ENCODE results near the gene TTYH3.

Gene TTYH3

DNA sequence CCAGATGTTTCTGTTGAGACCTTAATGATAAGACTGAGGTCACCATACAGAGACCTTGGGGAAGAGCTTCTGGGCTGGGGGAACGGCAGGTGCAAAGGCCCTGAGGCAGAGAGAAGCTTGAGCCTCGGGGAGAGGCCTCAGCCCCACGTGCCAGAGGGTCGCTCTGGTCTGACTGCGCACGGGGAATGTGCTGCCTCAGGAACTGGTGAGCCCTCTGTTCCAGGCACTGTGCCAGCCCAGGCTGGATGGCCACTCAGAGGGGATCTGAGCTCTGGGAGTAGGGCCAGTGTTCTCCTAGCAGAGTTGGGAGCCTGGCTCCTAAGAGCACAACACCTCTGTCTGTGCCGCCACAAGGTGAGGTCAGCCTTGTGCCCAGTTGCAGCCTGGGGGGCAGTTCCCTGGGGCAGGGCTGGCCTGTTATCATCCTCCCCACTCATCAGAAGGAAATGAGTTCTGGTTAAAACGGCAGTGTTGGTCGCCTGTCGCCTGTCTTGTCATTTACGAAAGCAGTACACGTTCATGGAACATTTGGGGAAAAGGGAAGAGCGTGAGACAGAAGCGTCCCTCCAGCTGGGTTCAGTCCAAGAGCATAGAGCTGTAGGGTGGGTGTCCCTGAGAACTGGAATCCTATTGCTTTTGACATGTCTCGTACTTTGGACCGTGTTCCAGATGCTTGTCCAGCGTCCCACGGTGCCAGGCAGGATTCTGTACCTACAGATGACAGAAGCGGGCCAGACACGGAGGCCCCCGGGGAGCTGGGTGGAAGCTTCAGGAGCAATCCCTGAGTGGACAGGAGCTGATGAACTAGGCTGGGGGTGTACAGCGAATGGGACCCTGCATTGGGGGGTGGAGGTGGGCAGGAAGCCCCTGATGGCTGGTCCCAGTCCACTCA lies 4.3 kb downstream of the TTYH3 start:
- no peak for DNase-seq

DNA sequence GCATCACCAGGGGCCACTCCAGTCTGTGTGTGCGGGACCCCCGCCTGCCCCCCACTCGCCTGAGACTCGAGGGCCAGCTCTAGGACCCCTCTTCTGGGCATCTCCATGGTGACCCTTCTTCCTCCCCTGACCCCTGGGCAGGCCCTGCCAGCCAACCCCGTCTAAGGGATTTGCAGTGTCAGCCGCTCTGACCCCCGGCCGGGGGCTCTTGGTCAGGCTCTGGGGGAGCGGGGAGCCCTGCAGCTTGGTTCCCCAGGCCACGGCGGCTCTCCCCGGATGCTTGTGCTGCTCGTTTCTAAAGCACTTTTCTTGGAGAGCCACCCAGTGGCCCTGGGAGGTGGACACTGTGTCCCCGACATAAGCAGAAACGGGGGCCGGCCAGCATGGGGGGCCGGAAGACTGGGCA lies 5.3 kb downstream of the TTYH3 start:
- DNase-seq: no peak

DNA sequence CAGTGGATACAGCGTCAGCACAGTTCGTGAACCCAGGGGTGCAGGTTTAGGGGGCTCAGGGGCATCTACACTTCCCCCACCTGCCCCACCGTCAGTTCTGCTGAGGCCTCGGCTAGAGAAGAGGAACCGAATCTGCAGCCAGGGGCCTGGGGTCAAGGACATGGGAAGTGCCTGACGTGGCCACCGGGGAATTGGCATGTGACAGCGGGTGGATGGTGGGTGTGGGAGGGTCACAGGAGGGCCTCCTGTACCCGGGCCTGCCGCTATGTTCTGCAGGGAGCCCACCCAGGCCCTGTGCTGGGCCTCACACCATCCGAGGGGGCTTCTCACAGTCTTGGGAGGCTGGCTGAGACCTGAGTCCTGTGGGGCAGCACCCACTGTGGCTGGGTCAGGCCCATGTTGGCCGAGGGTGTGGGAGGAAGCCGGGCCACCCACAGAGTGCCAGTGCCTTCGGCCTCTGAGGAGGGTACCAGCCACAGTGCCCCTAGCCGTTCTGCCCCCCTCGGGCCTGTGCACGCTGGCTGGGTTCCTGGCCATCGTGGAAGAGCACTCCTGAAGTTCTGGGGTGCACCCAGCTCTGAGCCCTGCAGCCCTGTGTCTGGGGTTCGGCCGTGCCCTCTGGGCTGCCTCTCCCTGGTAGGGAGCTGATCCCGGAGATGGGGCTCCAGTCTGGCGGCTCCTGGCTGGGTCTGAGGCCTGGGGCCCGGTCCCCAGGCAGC lies 5.9 kb downstream of the TTYH3 start:
- DNase-seq: no peak

DNA sequence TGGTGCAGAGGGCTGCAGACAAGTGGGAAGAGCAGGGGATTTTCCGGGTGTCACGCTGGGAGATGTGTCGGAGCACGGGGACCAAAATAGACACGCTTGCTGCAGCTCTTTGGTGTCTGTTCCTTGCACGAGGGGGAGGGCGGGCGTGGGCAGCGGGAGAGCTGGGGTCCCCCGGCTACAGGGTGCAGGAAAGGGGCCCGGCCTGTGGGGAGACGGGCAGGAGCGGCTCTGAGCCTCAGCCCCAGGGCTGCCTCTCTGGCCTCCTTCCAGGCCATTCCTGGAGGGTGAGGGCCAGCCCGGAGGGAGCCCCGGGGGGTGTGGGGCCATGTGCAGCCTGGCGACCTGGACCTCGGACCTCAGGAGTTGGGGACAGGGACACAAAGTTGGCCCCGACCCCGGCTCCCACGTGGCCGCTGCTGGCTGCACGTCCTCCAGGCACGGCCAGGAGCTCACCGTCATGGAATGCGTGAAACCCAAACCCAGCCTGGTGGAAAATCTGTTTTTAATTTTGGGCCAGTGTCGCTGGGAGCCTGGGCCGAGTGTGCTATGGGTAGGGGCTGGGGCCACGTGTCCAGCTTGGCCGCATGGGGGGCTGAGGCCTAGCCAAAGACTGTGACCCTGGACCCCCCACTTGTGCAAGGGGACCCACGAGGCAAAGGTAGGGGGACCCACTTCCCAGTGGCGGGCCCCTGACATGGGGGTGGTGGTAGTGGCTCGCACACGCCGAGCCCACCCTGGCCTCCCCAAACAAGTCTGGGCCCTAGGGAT lies 6.6 kb downstream of the TTYH3 start:
- no peak for DNase-seq

DNA sequence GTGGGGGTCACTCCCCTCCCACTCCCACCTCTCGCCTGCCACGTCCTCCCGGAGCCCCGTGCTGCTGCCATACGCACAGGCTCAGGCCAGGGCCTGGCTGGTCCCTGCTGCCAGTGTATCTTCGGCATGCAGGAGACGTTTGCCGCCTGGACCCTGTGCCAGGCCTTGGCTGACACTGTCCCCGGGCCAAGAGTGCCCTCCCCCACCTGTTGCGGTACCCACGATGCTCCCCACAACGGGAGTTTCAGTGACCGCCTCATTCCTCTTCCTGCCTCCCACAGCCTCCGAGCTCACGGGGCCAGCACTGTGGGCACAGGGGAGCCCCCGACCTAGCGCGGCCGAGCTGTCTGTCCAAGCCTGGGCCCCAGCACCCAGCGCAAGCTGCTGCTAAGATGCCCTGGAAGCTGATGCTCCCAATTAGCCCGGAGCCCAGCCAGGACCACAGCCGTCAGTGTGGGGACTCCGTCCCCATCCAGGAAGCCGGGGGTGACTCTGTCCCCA lies 7.4 kb downstream of the TTYH3 start:
- DNase-seq: no peak

DNA sequence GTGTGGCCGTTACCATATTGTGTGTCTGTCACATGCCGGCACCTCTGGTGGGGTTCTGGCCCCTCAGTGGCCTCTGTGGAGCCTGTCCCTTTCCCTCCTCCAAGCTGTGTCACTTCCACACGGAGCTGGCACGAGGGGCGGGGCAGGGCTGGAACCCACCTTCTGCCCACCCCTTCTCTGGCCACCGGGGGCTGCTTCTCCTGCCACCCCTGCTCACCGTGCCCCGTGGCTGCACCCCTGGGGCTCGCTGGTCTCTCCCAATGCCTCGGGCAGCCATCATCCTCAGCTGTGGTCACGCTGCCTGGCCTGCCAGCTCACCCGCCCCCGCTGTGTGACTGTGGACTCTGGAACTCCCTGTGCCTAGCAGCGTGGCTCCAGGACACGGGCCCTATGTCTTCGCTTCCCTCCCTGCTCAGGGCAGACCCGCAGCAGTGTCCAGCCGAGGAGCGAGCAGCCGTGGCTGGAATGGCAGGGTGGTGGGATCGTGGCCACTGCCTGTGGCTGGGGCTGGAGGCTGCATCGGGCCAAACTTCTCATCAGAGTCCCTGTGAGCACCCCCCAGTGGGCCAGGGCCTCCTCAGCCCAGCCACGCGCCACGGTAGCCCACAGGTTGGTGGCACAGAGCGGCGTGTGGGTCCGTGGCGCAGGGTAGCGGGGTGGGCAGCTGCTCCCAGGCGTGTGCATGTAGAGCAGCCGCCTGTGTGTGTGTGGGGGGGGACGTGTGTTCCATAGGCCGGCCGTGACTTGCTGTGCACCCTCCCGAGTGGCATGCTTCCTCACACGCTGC lies 8.1 kb downstream of the TTYH3 start:
- DNase-seq: no peak

DNA sequence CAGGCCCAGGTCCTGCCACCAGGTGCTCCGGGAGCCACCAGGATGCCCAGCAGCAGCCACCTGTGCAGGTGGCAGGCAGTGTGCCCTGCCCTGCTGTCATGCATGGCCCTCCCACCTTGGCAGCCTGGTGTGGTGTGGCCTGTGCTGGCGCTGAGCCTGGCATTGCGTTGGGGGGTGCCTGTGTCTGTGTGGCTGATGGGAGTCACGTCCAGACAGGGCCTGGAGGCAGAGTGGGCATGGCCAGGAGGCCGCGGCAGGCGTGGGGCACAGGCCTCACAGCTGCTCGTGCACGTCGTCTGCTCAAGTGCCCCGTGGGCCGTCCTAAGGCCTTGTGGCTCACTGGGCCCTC lies 8.7 kb downstream of the TTYH3 start:
- DNase-seq: no peak

DNA sequence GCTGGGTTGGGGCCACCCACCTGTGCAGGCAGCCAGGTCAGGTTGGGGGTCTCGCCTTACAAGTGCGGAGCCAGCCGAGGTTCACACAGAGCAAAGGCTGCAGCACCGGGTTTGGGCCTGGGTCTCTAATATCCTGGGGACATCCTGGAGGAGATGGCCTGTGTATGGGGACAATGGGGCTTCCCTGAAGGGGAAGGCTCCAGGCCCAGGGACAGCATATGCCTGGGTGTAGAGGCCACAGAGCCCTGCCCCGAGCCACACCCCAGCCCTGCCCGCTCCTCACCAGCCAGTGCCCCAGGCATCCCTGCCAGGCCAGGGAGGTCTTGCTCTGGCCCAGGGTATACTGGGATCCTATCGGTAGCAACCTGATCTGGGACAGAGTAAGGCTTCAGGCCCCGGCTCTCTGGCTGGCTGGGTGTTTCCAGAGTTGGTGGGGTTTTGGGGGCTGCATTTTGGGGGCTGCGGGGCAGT lies 9.1 kb downstream of the TTYH3 start:
- DNase-seq: no peak

DNA sequence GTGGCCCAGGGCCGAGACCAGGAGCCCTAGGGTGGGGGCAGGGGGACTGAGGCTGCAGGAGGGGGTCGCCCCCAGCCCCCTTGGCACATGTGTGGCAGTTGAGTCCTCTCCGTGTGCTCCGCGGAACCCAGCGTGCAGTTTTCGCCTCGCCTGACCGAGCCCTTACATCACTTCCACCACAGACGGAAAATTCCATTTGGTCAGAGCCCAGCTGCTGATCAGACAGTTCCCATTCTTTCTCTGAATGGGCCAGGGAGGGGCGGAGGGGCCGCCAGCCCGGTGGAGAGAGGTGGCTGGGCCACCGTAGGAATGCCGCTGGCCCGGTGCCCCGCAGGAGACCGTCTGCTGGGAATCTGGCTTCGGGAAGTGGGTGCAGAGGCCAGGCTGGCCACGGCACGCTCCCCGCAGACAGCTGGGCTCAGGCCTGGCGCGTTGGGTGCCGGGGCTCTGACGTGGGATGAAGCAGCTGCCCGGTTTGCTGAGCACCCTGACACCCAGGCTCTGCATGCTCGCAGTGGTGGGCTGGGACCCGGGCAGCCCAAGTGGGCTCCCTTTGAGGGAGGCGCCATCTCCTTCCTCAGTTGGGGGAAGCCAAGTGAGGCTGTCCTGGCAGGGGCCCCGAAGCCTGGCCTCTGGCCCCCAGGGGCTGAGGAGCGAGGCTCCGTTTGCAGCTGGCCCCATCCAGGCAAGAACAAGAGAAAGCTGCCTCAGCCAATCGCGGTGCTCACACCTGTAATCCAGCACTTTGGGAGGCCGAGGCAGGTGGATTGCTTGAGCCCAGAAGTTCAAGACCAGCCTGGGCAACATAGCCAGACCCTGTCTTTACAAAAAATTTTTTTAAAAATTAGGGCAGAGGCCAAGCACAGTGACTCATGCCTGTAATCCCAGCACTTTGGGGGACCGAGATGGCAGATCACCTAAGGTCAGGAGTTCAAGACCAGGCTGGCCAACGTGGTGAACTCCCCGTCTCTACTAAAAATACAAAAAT lies 9.9 kb downstream of the TTYH3 start:
- DNase-seq: no peak

DNA sequence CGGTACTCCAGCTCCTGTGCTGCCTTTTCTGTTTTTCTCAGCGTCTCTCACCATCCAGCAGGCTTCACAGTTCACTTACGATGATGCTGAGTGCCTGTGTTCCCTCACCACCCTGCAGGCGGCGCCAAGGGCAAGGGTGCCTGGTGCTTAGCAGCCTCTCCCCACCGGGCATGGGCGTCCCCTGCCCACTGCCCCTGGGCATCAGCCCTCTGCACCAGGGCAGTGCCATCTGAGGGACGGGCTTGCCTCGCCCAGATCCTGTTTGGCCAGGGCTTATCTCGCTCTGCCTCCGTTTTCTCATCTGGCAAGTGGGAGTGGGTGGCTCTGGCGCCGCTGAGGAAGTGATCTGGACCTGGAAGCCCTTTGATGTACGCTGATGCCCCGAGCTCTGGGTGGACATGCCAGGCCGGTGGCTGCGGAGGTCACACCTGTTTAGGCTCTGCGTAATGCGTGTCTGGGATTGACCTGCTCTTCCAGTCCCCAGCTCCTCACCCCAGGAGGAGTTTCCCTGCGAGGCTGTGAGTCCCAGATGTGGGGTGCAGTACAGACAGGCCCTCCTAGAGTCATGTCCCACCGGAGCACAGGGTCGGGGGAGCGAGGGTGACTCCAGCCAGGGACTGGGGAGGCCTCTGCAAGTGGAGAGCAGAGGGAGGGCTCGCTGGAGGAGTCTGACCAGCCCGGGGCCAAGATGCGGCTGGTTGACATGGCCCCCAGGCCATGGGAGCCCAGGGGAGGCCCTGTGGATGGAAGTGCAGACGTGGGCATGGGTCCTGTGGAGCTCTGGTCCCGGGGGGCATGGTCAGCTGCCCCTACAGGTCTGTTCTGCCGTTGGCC lies 11.8 kb downstream of the TTYH3 start:
- no peak for DNase-seq

DNA sequence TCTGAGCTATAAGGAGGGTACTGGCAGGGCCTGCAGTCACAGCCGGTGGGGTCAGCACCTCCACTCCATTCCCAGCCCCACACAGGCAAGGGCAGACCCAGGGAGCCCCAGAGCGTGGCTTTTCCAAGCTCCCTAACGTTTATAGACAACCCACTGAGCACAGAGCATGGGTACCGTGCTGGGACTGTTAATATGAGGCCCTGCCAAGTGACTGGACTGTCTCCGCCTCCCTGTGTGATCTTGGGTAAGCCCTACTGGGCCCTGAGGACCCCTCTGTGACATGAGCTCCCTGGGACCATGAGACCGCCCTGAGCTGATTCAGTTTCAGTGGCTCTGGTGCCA lies 12.4 kb downstream of the TTYH3 start:
- no peak for DNase-seq

DNA sequence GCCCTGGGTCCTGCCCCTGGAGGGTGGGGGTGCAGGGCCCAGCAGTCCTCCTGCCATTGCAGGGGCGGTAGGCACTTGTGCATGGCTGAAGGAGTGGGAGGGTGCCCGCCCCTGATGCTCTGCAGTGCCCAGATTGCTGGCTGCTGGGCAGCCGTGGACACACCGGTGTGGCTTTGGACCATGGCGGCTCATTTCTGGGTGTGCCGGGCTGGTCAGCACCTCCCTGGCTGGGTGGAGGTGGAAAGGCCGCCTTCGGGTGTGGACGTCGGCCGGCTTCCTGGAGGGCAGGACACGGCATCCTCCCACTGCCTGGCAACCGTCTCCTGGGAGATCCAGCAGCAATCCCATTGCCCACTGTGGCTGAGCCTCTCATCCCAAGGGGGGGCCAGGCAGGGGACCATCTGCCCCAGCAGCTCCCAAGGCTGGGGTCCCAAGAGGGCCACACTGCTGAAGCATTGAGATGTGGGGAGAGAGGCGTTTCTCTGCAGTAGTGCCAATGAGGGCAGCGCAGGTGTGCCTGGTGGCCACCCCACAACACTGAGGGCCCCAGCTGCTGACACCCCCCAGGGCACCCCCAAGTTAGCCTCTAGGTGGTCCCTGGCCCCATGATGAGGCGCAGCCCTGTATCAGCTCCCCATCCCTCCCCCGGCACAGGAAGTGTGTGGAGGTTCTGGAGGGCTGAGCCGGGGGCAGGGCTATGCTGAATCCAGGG lies 12.9 kb downstream of the TTYH3 start:
- no peak for DNase-seq

DNA sequence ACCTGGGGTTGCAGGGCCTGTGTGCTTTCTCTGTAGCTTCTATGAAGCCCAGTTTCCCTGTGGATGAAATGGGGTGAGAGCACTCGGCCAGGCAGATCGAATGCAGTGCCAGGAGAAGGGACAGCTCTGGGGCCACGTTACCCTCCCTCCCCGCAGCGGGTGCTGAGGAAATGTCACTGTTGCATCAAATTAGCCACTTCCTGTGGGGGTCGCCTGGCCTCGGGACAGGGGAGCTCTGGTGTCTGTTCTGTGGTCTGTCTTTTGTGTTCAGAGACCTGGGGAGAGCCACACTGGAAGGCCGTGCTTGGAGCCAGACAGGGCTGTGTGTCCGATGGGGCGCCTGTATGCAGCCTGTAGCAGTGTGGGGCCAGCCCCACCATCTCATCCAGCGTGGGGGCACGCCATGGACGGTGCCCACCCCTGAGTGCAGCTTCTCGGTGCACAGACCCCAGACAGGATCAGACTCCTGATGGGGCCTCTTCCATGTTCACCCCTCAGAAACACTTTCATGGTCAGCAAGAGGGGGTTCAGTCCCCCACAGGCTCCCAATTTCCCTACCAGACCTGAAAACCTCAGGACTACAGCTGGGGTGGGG lies 13.6 kb downstream of the TTYH3 start:
- no peak for DNase-seq

DNA sequence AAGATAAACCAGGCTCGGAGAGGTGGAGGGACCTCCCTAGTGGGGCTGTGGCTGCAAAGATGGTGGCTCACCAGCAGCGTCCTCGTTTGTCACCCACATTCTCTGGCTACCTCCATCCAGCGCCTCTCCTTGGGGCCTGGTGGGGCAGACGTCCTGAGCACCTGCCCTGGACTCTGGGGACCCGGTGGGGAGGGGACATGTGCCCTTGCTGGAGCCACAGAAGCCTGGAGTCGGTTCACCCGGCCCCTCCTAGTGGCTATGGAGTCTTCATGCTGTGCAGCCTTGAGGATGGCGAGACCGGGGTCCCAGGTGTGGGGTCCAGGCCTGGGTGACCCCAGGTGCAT lies 14.5 kb downstream of the TTYH3 start:
- no peak for DNase-seq

DNA sequence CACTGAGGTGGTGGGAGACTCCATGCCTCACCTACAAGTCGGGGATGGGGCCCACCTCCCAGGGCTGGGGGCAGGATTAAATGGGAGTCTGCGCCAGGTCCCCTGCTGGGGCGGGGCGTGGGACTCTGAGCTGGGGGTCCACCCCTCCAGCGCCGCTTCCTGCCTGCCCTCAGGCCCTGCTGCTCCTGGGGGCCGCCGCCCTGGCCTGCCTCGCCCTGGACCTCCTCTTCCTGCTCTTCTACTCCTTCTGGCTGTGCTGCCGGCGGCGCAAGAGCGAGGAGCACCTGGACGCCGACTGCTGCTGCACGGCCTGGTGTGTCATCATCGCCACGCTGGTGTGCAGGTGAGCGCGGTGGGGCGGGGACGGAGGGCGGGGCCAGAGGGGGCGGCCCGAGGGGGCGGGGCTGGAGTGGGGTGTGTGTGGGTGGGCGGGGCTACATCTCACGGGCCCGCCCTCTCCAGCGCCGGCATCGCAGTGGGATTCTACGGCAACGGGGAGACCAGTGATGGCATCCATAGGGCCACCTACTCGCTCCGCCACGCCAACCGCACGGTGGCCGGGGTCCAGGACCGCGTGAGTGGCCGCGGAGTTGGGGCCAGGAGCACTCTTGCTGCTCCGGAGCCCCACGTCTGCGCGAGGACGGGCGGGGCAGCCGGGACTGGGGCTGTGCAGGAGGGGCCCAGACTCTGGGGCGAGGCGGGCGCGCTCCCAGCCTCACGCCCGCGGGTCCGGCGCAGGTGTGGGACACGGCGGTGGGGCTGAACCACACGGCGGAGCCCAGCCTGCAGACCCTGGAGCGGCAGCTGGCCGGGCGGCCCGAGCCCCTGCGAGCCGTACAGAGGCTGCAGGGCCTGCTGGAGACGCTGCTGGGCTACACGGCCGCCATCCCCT lies 15.1 kb downstream of the TTYH3 start:
- no peak for DNase-seq

DNA sequence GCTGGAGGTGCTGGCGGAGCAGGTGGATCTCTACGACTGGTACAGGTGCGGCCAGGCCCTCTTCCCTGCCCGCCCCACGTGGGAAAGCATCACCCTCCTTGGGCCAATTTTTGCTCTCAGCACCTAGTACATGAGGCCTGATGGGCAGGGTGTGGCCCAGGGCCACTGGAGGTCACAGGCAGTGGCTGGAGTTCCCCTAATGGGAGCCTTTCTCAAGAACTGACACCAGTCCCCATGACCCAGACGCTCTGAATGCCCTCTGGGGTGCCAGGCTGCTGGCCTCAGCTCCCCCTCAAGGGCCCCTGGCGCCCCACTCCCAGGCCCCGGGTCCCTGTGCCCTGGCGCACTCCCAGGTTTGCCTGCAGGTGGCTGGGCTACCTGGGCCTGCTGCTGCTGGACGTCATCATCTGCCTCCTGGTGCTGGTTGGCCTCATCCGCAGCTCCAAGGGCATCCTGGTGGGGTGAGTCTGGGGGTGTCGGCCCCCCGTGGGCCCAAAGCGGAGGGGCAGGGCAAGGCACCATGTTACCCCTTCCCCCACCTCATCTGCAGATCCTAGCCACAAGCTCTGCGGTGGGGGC lies 15.9 kb downstream of the TTYH3 start:
- DNase-seq: no peak

DNA sequence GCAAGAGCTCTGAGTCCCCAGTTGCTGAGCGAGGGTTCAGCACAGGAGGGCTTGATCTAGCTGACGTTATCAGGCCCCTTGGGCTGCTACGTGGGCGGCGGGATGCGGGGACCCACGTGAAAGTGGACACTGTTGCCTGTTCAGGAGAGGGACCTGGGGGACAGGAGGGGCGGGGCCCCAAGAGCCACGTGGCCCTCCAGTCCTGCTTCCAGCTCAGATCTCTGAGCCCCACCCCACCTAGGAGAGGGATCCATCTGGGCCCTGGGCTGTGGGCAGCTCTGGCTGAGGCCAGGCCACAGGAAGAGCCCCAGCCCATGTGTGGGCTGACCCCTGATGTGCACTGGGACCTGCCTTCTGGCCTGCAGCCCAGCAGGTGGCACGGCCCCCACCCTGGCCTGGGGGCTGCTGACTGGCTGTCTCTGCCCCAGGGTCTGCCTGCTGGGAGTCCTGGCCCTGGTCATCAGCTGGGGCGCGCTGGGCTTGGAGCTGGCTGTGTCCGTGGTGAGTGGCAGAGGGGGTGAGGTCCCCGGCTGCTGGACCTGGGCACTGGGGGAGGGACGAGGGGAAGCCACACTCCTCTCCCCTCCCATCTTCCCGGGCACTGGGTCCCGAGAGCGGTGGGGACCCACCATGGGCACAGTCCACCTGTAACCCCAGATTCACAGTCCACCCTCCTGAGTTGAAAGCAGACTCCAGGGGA lies 17.5 kb downstream of the TTYH3 start:
- DNase-seq: no peak
